HG03103 (cell line): ENCODE measurements around the gene ELP5.

Experiments
- ATAC-seq: cut with Tn5 transposase; IDR thresholded peaks from one replicate; pipeline ENCODE4 v1.9.1; 2021; ENCODE audit warnings: low read depth; ENCODE audit not compliant: unreplicated experiment

Gene ELP5

DNA sequence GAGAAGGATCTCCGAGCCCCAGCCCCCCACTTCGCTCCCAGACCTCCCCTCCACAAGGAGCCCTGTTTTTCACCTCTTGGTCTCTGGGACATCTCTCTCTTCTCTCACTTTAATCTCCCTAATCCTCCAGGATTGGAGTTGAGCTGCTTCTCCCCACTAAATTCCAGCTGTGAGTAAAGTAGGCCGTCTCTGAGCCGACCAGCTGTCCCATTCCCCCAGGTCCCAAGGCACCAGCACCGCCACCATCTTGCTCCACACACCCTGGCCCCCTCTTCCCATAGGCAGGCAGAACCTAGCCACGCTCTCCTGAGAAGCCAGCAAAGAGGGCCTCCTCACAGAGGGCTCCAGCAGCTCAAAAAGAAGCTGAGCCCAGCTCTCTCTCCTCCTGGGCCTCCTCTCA, 33.3 kb upstream of the ELP5 start:
- ATAC-seq = no peak

DNA sequence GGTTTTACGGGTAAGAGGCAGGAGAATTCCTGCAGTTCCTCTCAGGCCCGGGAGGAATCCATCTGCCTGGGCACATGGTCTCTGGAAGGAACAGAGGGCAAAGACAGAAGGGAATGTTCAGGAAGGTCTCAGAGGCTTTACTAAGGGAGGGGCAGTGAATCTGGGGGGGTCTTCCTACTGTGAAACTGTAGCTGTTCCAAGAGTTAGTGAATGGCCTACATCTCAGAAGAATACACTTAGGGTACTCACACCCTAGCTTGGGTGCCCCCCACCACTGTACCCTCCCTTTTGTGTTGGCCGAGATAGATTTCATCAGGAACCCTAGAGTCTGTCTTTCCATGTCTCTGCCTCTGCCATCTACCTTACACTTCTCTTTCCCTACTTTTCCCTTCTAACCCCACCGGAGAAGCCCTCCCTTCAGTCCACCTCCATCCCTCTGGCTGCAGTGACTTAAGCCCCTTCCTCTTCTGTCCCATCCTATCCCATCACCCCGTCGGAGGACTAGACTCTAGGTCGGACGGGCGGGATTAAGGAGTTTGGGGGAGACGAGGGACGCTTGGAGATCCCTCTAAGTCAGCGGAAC, 32.7 kb upstream of the ELP5 start:
- no peak for ATAC-seq

- ATAC-seq = peak; percentile 71
These were observed 32.0 kb upstream of the ELP5 start, which contains the start of the genes ACADVL and DLG4 for GRCh38 chr17:7219812-7220592. ACADVL (plus strand) TSS chr17:7219938; CDS start chr17:7219985, 47 bp downstream. DLG4 (minus strand) TSS chr17:7219836.

GRCh38 chr17:7220593-7221277, 31.3 kb upstream of the ELP5 start:
- ATAC-seq = no peak

DNA sequence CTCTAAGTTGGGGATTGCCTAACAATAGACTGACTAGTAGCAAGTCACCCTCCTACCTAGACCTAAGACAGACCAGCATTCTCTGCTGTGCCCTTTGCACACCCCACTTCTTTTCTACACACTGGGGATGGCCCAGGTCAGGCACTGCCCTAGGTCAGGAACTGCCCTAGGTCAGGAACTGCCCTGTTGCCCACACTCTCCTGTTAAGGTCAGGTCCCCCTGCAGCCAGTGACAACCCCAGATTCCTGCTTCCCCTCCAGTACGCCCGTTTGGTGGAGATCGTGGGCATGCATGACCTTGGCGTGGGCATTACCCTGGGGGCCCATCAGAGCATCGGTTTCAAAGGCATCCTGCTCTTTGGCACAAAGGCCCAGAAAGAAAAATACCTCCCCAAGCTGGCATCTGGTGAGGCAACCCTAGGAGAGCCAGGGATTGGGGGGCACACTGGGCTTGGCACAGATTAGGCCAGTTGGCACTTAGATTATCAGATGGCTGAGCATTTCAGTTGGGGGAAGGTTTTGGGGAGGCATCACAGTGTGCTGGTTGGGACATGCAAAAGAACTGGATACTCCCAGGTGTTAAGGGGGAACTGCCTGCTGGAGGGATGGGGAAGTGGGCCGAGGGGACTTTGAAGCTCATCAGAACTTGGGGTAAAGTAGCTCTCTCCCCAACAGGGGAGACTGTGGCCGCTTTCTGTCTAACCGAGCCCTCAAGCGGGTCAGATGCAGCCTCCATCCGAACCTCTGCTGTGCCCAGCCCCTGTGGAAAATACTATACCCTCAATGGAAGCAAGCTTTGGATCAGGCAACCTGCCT, 30.5 kb upstream of the ELP5 start:
- no peak for ATAC-seq

GRCh38 chr17:7222093-7222971, 29.7 kb upstream of the ELP5 start:
- ATAC-seq = no peak

DNA sequence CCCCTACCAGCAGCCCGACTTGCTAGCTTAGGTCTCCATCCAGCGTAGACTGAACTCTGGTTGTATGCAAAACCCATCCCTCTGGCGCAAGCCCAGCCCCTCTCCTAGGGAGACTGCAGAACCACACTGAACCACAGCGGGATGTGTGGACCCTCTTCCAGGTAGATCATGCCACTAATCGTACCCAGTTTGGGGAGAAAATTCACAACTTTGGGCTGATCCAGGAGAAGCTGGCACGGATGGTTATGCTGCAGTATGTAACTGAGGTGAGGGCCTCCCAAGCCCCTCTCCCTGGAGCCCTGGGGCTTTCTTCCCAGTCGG, 29.1 kb upstream of the ELP5 start:
- no peak for ATAC-seq

- no peak for ATAC-seq
These were observed 28.6 kb upstream of the ELP5 start for GRCh38 chr17:7223375-7223774.

DNA sequence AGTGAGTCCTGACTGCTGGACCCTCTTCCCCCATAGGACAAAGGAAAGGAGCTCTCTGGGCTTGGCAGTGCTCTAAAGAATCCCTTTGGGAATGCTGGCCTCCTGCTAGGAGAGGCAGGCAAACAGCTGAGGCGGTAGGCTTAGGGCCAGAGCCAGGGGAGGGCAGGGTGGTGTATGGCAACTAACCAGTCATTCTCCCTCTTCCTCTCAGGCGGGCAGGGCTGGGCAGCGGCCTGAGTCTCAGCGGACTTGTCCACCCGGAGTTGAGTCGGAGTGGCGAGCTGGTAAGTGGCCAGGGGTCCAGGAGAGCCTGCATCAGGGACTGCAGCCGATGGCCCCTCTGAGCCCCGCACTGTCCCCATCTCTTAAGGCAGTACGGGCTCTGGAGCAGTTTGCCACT, 27.9 kb upstream of the ELP5 start:
- no peak for ATAC-seq

- ATAC-seq = no peak
These were observed 27.3 kb upstream of the ELP5 start for GRCh38 chr17:7224661-7225111.

DNA sequence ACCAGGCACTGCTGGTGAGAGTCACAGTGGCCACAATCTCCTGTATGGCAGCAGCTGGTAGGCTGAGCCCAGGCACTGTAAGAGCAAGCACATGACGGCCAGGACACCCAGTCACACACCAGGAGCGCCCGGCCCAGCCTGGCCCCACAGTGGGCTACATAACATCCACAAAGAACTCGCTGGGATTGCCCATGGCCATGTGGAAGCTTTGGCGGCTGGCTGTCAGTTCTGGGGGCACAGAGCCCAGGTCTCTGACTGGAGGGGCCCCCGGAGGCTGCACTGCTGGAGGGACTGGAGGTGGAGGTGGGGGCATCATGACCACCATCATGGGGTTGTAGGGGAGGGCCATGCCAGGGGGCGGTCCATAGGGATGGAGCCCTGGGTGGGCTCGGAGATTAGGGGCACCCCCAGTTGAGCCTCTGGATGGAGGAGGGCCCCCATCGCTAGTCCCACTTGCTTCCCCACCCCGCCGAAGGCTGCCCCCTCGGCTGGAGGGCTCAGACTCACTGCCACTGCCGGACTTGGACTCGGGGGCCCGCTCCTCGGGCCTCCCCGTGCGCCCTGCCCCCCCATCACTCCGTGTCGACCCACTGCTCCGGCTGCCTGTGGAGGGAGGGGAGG, 26.2 kb upstream of the ELP5 start:
- ATAC-seq = no peak

DNA sequence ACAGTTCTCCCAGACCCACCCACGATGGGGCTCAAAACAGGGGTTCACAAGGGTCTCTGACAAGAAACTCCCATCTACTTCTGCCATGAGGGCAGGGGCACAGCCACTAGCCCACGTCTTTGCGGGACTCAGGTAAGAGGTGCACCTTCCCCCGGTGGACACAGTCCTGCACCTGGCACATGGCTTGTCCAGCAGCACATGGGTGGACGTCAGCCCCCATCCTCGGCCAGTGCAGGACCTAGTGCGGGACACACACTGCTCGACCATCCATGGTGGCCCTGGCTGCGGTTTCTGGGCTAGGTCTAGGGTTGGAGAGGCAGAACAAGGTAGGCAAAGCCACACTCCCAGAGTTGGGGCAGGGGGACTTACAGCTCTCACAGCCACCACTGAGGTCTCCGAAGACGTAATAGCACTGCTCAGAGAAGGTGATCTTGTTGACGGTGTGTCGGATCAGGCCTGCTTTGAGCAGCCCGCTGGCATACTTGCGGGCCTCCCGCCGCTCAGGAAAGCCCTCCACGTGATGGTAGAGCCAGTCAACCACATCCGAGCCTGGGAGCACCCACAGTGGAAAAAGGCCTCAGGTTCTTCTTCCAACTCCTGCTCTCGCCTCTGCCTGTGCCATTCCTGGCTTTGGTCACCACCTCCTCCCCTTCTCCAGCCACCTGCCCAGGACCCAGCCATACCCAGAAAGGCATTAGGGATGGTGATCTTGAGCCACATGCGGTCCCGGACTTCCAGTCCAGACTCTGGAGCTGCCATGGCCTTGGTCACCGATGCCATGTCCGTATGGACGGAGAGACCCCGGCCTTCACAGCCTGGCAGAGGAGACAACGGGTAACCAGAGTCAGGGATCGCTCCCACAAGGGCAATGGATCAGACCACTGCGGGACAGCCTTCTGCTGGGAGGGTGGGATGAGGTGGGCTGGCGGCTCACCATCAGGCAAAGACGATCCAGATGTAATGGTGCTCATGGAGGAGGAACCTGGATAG, 25.0 kb upstream of the ELP5 start:
- no peak for ATAC-seq

DNA sequence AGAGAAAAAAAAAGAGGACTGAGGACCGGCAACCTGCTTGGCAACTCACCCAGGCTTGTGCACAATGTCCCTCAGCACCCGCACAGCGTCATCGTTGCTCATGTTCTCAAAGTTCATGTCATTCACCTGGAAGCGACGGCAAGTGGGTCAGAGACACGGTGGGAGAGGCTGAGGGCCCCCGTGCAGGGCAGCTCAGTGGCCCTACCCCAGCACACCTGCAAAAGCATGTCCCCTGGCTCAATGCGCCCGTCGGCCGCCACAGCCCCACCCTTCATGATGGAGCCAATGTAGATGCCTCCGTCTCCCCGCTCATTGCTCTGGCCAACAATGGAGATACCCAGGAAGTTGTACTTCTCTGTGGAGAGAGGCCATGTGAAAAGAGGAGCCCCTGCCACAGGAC, 23.1 kb upstream of the ELP5 start:
- no peak for ATAC-seq

DNA sequence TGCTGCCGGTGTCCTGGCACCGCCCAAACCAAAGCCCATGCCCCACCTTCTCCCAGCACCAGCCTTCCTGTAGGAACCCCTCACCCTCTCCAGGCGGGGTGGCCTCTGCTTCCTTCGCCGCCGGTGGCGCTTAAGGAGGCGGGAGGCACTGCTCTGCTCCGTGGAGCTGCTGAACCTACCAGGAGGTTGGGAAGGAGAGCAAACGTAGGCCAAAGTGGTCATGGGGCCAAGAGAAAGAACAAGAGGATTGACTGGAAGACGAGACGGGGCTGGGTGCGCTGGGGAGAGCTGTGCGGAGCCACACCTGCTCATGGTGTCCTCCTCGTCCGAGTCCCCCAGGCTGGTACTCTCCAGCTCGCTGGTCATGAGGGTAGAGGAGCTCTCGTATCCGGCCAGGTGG, 22.5 kb upstream of the ELP5 start:
- no peak for ATAC-seq

- ATAC-seq = no peak
These were observed 19.9 kb upstream of the ELP5 start for GRCh38 chr17:7232114-7232513.

DNA sequence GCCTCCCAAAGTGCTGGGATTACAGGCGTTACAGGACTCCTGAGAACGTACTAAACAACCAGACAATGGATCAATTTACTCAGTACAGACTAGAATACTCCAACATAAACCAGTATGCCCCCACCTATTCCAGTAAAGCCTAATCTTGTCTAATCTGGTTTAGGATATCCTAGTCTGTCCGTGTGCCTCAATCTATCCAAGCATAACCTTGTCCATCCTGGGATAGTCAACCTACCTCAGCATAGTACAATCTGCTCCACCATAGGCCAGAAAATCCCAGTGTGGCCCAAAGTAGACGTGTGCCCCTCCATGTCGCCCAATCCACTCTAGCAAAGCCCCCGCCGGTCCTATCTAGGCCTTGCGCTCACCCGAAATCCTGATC, 18.3 kb upstream of the ELP5 start:
- ATAC-seq = no peak

GRCh38 chr17:7234083-7234951, 17.7 kb upstream of the ELP5 start, which contains the start of gene DVL2:
DVL2 (minus strand) TSS chr17:7234517; CDS start chr17:7234262, 255 bp downstream.
- peak; percentile 52 for ATAC-seq
